H9 (cell line): ENCODE data around the gene CLIP4. TPM values are rescaled to one million over a fixed set of nuclear protein-coding genes. Genes with fewer than 3 reads are reported as not detected.

ENCODE experiments used
- DNase-seq: peaks from one replicate; pipeline ENCODE4 v3.0.0-alpha.2; 2017
- H2AFZ ChIP-seq: one replicate; pipeline ENCODE4 v1.6.1; 2013; ENCODE audit warnings: mild to moderate bottlenecking, low read length, control low read depth, moderate library complexity
- H2AK5ac ChIP-seq: 2 replicates; pipeline ENCODE4 v1.6.1; 2013; ENCODE audit warnings: low read length, control low read depth, mixed read lengths; ENCODE audit not compliant: insufficient read length
- H2BK120ac ChIP-seq: one replicate; pipeline ENCODE4 v1.6.1; 2013; ENCODE audit warnings: low read depth, mild to moderate bottlenecking, low read length, control low read depth, inconsistent platforms; ENCODE audit not compliant: poor library complexity, severe bottlenecking
- H2BK12ac ChIP-seq: 2 replicates; pipeline ENCODE4 v1.6.1; 2013; ENCODE audit warnings: low read length, control low read depth, mixed read lengths, low read depth; ENCODE audit not compliant: insufficient read length
- H2BK15ac ChIP-seq: 2 replicates; pipeline ENCODE4 v1.6.1; 2013; ENCODE audit warnings: low read depth, low read length, control low read depth
- H2BK20ac ChIP-seq: one replicate; pipeline ENCODE4 v1.6.1; 2013; ENCODE audit warnings: low read depth, mild to moderate bottlenecking, low read length, control low read depth, inconsistent platforms; ENCODE audit not compliant: poor library complexity, severe bottlenecking
- H2BK5ac ChIP-seq: 2 replicates; pipeline ENCODE4 v1.6.1; 2013; ENCODE audit warnings: low read length, control low read depth, mixed read lengths; ENCODE audit not compliant: insufficient read length
- H3K14ac ChIP-seq: 2 replicates; pipeline ENCODE4 v1.6.1; 2013; ENCODE audit warnings: low read length, control low read depth; ENCODE audit not compliant: insufficient read depth
- H3K18ac ChIP-seq: 2 replicates; pipeline ENCODE4 v1.6.1; 2013; ENCODE audit warnings: low read depth, mild to moderate bottlenecking, mixed read lengths, low read length, control low read depth; ENCODE audit not compliant: insufficient read length
- H3K23ac ChIP-seq: 2 replicates; pipeline ENCODE4 v1.6.1; 2013; ENCODE audit warnings: low read length, control low read depth, mixed read lengths, low read depth; ENCODE audit not compliant: insufficient read length
- H3K23me2 ChIP-seq: 2 replicates; pipeline ENCODE4 v1.6.1; 2013; ENCODE audit warnings: low read depth, mild to moderate bottlenecking, mixed read lengths, low read length, control low read depth; ENCODE audit not compliant: insufficient read length, poor library complexity, severe bottlenecking
- H3K27ac ChIP-seq: 2 replicates; pipeline ENCODE4 v1.5.1; 2013; ENCODE audit warnings: low read length, control low read depth, mixed read lengths, low read depth; ENCODE audit not compliant: insufficient read length
- H3K27me3 ChIP-seq: 2 replicates; pipeline ENCODE4 v1.6.1; 2013; ENCODE audit warnings: low read length, control low read depth, inconsistent platforms; ENCODE audit not compliant: insufficient read depth
- H3K4ac ChIP-seq: 2 replicates; pipeline ENCODE4 v1.6.1; 2013; ENCODE audit warnings: low read depth, mild to moderate bottlenecking, control low read depth, inconsistent platforms, low read length, moderate library complexity
- H3K4me1 ChIP-seq: 2 replicates; pipeline ENCODE4 v1.6.1; 2013; ENCODE audit warnings: low read length, control low read depth, inconsistent platforms; ENCODE audit not compliant: insufficient read depth
- H3K4me2 ChIP-seq: 2 replicates; pipeline ENCODE4 v1.6.1; 2013; ENCODE audit warnings: low read length, control low read depth, mixed read lengths; ENCODE audit not compliant: insufficient read length, insufficient read depth
- H3K56ac ChIP-seq: 2 replicates; pipeline ENCODE4 v1.6.1; 2013; ENCODE audit warnings: low read depth, mild to moderate bottlenecking, mixed read lengths, low read length, control low read depth; ENCODE audit not compliant: insufficient read length
- H3K79me1 ChIP-seq: 2 replicates; pipeline ENCODE4 v1.6.1; 2013; ENCODE audit warnings: low read depth, mild to moderate bottlenecking, moderate library complexity, low read length, control low read depth, inconsistent platforms; ENCODE audit not compliant: insufficient read depth, poor library complexity, severe bottlenecking
- H3K79me2 ChIP-seq: 2 replicates; pipeline ENCODE4 v1.6.1; 2013; ENCODE audit warnings: low read length, control low read depth, inconsistent platforms; ENCODE audit not compliant: insufficient read depth
- H3K9ac ChIP-seq: 2 replicates; pipeline ENCODE4 v1.6.1; 2013; ENCODE audit warnings: low read length, control low read depth, mixed read lengths; ENCODE audit not compliant: insufficient read length; ENCODE audit errors: extremely low read depth
- H3K9me3 ChIP-seq: one replicate; pipeline ENCODE4 v1.6.1; 2013; ENCODE audit warnings: low read depth, low read length, inconsistent platforms; ENCODE audit not compliant: control insufficient read depth
- H3T11ph ChIP-seq: one replicate; pipeline ENCODE4 v1.6.1; 2013; ENCODE audit warnings: mild to moderate bottlenecking, low read length, control low read depth, inconsistent platforms
- H4K20me1 ChIP-seq: one replicate; pipeline ENCODE4 v1.6.1; 2013; ENCODE audit not compliant: control insufficient read depth, insufficient read length, insufficient read depth
- H4K5ac ChIP-seq: 2 replicates; pipeline ENCODE4 v1.6.1; 2013; ENCODE audit warnings: low read depth, mild to moderate bottlenecking, mixed read lengths, low read length, control low read depth; ENCODE audit not compliant: insufficient read length
- H4K8ac ChIP-seq: replicated peaks from 2 replicates; pipeline ENCODE4 v1.6.1; 2013; ENCODE audit warnings: low read length, control low read depth, mixed read lengths, low read depth; ENCODE audit not compliant: insufficient read length
- H4K91ac ChIP-seq: 2 replicates; pipeline ENCODE4 v1.6.1; 2013; ENCODE audit warnings: low read depth, mild to moderate bottlenecking, moderate library complexity, mixed read lengths, low read length, control low read depth; ENCODE audit not compliant: insufficient read length
- H3K27ac Mint-ChIP-seq, 3 experiments: 2 replicates in 2 of 3; 3 replicates in 1 of 3; pipeline ENCODE4 v1.8.0; 2020 to 2021; ENCODE audit warnings: mixed read lengths in 3 of 3, mild to moderate bottlenecking in 1 of 3, moderate library complexity in 1 of 3
- H3K27me3 Mint-ChIP-seq: 2 replicates; pipeline ENCODE4 v1.8.0; 2021; ENCODE audit warnings: low read depth, mild to moderate bottlenecking, moderate library complexity, mixed read lengths
- H3K36me3 Mint-ChIP-seq, 3 experiments: 2 replicates in 2 of 3; 3 replicates in 1 of 3; pipeline ENCODE4 v1.8.0; 2020 to 2021; ENCODE audit warnings: low read depth in 3 of 3, mixed read lengths in 3 of 3; ENCODE audit not compliant: insufficient read depth in 1 of 3
- H3K4me1 Mint-ChIP-seq, 2 experiments: 2 replicates each; pipeline ENCODE4 v1.8.0; 2020; ENCODE audit warnings: mixed read lengths in 2 of 2
- H3K4me3 Mint-ChIP-seq, 2 experiments: 2 replicates in 1 of 2; 3 replicates in 1 of 2; pipeline ENCODE4 v1.8.0; 2020 to 2021; ENCODE audit warnings: mild to moderate bottlenecking in 2 of 2, mixed read lengths in 2 of 2, moderate library complexity in 1 of 2
- H3K9me3 Mint-ChIP-seq, 2 experiments: 2 replicates in 1 of 2; 3 replicates in 1 of 2; pipeline ENCODE4 v1.8.0; 2020; ENCODE audit warnings: mild to moderate bottlenecking in 2 of 2, mixed read lengths in 2 of 2, moderate library complexity in 1 of 2
- CTCF ChIP-seq: fragments of 200-600 bp; sonication (generic); conservative IDR thresholded peaks from 3 replicates; pipeline ENCODE4 v1.8.0; 2021; ENCODE audit warnings: antibody characterized with exemption, mild to moderate bottlenecking
- WGBS: extraction: QIAGEN DNeasy Blood & Tissue Kit; methylation state at CpG from one replicate; pipeline ENCODE4 v1.1.7; 2013; ENCODE audit warnings: missing lambda C conversion rate, low lambda C conversion rate, mixed read lengths; ENCODE audit not compliant: insufficient read length; ENCODE audit errors: extremely low coverage; 5-methylcytosine and 5-hydroxymethylcytosine counted together
- total RNA-seq: library from RNA; stranded (reverse); gene quantifications from 2 replicates; pipeline ENCODE4 v1.2.1, GENCODE V29; 2021

CLIP4 gene
- total RNA-seq, 1 experiment from 2014 or later: 0.66 TPM

GRCh38 chr2:29228947-29229346 lies 113.7 kb downstream of the CLIP4 start:
- no peak overlapping the region for H3K9ac ChIP-seq
- H3K4ac ChIP-seq: no peak overlapping the region
- no peak overlapping the region for H2BK5ac ChIP-seq
- H2BK20ac ChIP-seq: no peak overlapping the region
- no peaks in the 10 kb centered on the region for H3K79me1 ChIP-seq
- H3T11ph ChIP-seq: no peak overlapping the region
- no peak for TF ChIP-seq CTCF
- no peaks in the 10 kb centered on the region for H4K20me1 ChIP-seq
- no CpG with 5 or more reads among the region's 9 CpGs for WGBS
- no peak overlapping the region for H3K18ac ChIP-seq
- Mint-ChIP-seq H3K4me1 (peaks cover 0 to 6% of the 10 kb centered on the region in 2 experiments; a peak in 1 of 4 replicates), H3K27me3 (peaks cover 8% of the 10 kb centered on the region; the same call in 1 of the 2 replicates), H3K4me3 (no peak overlapping the region), H3K9me3 (no peaks in the 10 kb centered on the region), H3K36me3 (no peaks in the 10 kb centered on the region), H3K27ac (no peak overlapping the region; a peak in 1 of 7 replicates)
- no peak overlapping the region for H4K8ac ChIP-seq
- H3K4me1 ChIP-seq: no peaks in the 10 kb centered on the region
- no peaks in the 10 kb centered on the region for H3K9me3 ChIP-seq
- H3K23me2 ChIP-seq: no peaks in the 10 kb centered on the region
- no peak overlapping the region for H3K56ac ChIP-seq
- no peak for DNase-seq
- H3K27ac ChIP-seq: no peak overlapping the region
- H4K91ac ChIP-seq: no peak overlapping the region
- H4K5ac ChIP-seq: no peak overlapping the region
- H2AK5ac ChIP-seq: no peak overlapping the region
- no peak overlapping the region for H2BK120ac ChIP-seq
- H2BK15ac ChIP-seq: no peak overlapping the region
- no peaks in the 10 kb centered on the region for H3K79me2 ChIP-seq
- no peak overlapping the region for H3K14ac ChIP-seq
- no peak overlapping the region for H2BK12ac ChIP-seq
- H3K27me3 ChIP-seq: no peaks in the 10 kb centered on the region
- H3K23ac ChIP-seq: no peak overlapping the region
- H3K4me2 ChIP-seq: no peak overlapping the region
- no peak overlapping the region for H2AFZ ChIP-seq
